NCI-H1048 (cell line): ENCODE results near the gene NACC2.
A peak's percentile ranks its signal among the peaks of the same experiment; 100 is the strongest.

Source experiments
- DNase-seq: peaks from one replicate; lab custom pipeline; 2025; lab: John Stamatoyannopoulos, UW

NACC2 gene

DNA sequence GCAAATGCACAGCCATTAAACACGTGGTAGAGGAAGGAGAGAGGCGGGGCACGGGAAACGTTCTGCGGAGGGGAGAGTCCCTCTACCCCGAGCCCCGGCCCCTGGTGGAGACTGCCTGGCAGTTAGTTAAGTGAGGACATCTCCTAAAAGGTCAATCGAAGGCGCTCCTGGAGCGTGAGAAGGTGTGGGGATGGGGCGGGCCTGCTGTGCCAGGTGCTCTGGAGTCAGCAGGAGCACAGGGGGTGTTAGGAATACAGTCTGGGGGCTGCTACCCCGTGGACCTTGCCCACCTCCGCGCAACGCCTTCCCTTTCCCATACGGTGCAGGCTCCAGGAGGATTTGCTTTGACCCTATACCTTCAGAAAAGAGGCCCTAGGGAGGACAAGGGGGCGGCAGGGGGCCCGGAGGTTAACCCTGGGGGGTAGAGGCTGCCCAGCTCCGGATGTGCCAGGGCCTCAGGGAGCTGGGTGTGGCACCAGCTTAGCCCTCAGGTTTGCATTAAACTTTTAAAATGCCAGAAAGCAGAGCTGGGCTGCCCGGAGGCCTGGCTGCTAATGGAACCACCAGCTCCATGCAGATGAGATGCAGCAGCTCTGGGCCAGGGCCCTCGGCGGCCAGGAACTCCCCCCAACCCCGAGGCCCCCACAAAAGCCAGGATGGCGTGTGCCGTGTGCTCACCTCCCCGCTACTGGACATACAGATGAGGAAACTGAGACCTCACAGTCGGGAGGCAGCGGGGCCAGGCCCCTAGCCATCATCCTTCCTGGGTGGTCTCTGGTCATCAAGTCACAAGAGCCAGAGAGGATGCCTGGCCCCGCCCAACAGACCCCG is 39.2 kb downstream of the NACC2 start:
- no peak for DNase-seq

DNA sequence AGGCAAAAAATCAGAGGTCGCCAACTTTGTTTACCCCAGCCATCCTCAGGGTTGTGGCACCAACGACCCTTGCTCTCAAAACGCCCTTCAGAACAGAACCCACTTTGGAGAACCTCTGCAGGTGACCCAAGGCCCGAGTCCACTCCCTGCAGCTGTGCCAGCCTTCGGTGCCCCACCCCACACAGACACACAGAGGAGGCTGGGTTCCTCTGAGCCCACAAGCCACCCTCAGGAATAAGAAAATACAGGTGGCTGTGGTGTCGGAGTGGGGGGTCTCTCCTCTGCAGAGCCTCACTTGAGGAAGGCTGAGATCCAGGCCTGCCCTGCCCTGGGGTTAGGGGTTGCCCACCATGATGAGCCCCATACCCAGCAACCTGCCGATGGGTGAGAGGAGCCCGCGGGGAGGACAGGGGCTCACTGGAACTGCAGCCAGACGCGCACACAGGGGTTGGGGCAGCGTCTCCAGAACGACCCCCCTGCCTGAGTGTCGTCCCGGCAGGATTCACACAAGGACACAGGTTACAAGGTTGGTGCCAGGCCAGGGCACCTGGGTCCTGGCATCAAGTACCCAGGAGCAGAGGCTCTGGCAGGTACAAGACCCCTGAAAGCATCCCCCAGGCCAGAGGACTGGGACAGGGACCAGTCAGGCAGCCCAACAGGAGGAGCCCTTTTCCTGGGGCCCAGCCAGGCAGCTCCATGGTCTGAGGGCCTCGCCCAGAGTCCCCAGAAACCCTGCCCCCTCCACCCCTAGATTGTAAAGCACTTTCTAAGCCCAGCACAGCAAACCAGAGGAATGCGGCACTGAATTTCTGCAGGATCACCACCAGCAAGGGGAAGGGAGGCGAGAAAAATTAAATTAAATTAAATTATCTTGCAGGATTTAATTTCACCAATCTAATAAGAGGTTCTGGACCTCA is 40.0 kb downstream of the NACC2 start:
- no peak for DNase-seq

DNA sequence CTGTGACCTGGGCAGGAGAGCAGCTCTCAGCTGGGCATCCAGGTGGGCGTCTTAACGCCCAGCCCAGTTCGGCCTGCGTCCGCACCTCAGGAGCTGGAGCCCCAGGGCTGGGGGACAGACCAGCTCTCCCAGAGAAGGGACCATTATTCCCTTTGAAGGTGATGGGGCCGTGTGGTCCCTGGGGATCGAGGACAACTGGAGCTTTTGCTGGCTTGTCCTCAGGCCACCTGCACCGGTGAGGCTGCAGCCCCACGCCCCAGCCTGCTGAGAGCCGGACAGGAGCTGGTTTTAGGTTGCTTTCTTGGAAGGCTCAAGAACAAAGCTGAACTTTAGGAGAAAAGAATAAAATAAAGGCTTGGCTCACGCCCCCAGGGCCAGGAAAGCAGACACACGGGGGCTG is 40.9 kb downstream of the NACC2 start:
- DNase-seq: no peak

DNA sequence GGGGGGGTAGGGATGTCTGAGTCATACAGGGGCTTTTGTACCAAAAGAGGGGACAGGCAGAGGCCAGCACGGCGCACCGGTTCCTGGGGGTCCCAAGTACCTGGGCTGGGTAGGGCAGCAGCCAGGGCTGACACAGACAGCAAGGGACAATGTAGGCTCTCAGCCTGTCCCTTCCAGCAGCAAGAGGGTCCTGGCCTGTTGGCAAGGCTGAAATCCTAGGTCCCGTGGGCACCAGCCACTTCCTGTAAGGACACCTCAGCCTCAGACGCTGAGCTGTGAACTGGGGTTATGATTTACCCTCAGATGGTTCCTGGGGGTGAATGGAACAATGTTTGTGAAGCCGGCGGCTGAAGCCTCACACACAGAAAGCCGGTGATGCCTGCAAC is 41.3 kb downstream of the NACC2 start:
- no peak for DNase-seq

DNA sequence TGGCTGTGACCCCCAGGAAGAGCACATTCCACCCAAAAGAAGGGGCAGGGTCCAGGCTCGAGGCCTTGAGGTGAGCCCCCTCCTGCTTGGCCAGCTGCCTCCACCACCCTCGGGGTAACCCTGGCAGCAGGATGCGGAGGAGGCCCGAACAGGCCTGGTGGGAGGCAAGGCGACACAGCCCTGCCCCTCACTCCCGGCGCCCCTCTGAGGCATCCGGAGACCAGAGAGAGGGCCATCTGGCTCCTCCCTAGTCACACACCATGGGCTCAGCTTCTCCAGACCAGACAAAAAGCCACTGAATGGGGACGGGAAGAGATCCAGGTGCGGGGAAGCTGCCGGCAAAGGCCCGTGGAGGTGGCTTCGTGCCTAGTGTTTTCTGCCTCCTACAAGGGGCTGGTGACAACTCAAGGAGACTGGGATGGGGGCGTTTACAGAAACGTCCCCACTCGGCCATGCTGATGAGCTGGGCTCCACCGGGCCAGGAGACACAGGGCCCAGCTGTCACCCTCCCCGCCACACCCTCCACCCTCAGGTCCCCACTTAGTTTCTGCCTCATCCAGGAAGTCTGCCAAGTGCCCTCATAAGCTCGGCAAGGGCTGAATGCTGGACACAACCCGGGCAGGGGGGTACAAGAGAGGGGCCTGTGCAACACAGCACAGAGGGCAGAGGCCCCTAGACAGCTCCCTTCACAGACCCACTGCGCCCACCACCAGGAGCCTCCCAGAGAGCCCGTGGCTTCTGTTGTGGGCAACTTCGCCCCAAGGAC is 41.9 kb downstream of the NACC2 start:
- DNase-seq: no peak

DNA sequence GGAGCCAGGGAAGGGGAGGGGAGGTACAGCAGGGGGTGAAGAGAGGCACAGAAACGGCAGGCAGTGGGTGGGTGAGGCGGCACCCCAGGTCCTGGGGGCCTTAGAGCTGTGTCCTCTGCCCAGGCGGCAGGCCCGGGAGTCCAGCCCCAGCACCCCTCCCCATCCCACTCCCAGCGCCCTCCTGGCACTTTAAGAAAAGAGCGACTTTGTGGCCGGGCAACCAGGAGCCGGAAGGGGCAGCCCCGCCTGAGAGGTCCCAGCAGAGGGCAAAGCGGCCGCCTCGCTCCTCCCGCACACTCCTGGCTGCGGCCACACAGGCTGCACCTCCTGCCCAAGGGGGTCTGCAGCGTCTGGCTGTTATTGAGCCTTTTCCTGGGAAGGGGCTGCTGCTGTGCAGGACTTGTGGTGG is 42.6 kb downstream of the NACC2 start:
- no peak for DNase-seq

DNA sequence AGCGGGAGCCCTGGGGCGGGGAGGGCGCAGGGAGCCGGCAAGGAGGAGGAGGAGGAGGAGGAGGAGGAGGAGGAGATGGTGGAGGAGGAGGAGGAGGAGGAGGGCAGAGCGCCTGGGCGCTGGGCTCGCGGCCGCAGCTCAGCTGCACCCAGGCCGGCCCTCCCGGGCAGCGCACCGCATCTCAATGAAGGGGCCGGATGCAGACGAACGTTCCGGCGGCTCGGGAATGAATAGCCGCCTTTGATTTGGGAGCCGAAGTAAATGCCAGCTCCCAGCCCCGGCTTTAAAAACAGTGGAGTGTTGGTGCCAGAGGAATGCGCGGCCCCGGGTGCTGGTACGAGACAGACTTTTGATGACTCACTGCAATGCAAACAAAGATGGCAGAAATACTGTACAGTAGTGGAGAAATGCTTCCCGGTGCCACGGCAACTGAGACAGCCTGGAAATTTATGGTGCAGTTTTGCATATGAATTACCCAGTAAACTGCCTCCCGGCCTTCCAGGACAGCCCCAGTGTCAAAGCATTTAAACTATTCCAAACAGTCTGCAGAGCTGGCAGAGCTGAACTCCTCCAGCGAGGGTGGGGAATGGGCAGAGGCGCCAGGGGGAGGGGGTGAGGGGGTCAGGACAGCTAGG is 43.1 kb downstream of the NACC2 start:
- DNase-seq: peak; percentile 94

DNA sequence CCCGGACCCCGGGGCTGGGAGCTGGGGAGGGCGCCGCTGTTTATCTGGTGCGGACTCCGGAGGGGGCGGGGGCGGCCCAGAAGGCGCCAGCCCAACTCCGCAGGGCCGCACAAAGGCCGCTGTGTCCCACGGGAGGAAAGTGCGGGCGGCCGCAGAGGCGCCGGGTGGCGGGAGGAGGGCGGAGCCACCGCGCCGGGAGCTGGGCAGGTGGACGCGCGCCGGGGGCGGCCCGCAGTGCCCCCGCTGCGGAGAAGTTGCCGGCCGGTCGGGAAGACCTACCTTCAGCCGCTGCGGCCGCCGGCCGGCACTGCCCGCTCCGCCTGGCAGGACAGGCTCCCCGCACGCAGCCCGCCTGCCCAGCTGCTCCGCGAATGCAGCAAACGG is 43.6 kb downstream of the NACC2 start:
- no peak for DNase-seq

DNA sequence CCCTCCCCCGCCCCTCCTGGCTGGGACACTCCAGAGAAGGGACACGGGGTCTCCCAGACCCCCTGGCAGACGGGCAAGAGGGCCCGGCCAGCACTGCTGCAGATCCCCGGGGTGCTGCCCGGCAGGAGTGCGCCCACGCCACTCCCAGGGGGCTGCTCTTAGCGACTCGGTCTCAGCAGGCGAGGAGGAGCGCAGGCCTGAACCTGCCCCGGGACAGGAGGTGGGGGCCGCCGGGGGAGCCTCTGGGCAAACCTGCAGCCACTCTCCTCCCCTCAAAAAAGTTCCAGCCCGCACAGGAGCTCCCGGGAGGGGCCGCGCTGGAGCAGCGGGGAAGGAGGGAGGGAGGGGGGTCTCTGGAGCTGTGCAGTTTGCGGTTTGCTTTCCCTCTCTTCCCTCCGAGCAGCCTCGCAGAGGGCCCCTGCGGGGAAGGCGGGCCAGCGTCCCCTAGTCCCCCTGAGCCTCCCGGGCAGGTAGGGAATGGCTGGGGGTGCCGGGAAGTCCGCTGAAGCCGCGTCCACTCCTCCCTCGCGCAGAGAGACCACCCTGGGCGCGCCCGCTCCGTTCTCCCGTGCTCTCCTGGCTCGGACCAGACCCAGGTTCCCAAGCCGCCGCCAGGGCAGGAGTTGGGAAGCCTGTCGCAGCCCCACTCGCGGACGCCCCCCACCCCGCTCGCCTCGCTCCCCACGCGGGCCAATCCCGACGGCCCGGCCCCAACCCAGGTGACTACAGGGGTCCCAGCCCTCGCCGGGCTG is 44.2 kb downstream of the NACC2 start:
- no peak for DNase-seq

DNA sequence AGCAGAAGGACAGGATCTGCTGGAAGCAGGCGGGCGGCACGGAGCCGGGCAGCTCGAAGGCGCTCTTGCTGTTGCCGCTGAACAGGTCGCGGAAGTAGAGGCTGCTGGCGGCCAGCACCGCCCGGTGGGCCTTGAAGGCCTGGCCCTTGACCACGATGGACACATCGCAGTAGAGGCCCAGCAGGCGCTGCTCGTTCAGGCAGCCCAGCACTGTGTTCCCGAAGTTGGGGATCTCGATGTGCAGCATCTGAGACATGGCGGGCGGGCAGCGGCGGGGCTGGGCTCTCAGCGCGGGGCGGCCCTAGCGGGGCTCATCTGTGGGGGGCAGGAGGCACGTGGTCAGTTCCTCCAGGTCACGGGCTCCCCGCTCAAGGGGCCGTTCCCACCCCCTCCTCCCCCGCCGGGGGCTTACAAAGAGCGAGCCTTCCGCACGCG is 44.8 kb downstream of the NACC2 start:
- no peak for DNase-seq

DNA sequence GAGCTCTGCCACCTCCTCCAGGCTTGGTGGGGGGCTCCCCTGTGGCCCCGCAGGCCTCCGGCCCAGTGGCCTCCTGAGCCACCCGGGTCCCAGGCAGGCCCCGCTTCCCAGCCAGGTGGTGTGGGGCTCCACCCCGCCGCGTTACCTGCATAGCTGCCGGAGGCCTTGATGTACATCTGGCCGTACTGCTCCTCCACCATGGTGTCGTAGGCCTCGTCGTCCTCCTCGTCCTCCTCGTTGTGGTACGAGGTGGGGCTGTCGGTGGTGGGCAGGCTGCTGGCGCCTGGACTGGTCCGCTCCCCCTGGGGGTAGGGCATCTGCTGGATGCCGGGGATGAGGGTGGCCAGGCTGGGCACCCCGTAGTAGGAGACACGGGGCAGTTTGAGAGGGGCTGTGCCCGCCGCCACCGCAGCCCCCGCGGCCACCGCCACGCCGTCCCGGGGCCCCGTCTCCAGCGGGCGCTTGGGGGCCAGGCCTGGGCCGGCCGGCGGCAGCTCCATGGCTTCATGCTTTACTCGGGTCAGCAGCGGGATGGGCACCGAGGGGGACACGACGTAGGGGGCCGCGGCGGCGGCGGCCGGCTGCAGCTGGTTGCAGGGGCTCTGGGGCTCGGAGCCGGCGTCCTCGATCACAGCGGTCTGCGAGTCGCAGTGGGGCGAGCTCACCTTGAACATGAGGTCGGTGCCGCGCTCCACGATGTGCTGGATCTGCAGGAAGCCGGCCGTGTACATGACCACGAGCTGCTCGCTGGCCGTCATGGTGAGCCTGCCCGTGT is 45.4 kb downstream of the NACC2 start:
- DNase-seq: no peak

DNA sequence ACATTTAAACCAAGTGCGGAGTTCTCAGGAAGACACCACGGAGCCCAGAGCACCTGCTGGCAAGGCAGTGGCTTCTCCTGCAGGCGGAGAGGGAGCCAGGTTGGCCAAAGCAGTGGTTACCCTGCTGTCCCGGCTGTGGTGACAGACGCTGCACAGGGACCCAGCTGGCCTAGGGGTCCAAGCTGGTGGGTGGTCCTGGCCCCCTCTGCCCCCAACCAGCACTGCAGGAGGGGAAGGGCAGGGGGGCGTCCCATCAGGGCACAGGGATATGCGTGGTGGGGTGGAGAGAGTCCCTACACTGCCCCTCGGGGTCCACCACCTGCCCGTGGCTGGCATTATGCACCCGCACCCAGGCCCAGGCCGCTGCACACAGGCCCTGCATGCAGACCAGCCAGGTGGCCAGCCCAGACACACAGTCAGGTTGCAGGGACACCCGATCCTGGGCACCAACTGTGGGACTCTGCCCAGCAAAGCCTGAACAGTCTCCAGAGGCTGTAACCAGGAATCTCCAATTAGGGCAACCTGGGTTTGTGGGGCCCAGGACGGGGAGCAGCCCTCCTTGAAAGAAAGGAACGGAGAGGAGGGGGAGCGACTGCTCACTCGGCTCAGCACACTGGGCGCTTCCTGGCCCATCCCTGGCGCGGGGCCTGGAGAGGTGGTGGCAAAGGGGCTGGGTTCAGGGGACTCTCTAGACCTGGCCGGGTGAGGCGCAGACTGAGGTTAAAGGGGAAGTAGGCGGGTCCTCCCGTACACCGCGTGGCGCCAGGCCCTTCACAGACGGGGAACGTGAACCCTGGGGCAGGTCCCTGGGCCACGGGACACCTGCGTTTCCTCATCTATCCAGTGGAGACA is 46.3 kb downstream of the NACC2 start:
- DNase-seq: no peak

DNA sequence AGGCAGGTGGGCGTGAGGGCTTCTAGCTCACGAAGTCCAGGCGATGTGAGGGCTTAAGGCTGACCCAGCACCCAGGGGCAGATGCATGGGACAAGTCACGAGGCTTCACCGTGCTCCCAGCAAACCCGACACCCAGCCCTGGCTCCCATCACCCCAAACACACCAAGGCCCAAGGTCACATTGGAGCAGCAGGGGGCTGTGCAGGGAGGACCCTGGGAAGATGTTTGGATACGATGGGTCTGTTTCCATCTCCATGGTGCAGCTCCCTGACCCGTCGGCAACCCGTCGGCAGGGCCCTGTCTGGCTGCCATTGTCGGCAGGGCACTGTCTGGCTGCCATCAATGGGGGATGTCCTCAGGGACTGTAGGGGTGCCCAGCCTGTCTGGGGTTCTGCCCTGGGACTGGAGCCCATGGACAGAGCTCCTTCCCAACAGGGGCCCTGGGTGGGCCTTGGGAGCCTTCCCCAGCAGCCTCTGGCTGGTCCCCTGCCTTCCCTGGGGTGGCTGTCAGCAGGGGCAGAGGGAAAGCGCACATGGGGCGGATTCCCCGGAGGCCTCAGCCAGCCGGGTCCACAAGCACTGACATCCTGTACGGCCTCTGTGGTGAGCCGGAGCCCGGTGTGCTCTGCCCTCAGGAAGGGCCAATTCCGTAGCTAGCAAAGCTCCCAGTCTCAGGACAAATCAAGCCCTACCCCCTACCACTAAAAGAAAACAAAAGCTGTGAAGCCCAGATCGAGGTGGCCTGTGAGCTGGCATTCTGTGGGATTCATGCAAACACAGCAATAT is 47.1 kb downstream of the NACC2 start:
- no peak for DNase-seq

DNA sequence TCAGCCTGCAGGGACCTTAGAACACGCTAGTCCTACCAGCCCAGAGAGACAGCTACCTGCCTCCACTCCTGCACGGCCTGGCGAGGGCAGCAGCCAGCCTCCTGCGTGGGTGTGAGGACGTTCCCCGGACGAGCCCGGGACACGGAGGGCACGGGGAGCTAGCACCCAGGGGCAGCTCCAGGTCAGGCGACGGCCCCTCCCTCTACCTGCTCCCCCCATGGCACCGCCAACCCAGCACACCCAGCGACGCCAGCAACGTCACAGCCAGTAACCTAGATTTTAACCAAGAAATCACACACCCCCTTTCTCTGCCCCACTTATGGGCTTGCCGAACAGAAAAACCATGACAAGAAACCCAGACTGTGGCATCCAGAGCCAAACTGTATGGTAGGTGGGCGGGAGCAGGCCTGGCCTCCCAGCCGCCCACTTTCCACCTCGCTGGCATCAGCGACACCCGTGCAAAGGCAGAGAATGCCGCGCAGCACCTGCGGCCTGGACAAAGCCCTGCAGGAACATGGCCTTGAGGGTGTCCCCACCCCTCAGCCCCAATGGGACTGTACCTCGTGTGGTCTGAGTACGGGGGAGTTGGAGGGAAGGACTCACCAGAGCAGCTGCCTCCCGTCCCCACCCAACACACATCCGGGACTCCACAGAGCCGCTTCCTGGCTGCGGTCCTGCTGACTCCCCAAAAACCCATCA is 47.9 kb downstream of the NACC2 start:
- no peak for DNase-seq

DNA sequence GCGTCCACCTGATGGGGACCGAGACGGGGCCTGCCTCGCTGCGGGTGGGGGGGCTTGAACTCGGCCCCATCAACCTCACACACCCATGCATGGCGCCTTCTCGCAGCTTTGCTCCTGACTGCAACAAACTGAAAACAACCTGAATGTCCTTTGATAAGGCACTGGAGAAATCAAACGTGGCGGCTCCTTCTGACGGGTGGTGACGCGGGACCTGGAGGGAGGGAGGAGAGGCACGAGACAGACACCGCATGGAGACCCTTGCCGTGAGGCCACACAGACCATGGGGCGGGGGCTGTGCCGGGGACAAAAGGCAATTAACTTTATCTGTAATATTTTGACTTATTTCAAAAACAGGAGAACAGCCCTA is 48.6 kb downstream of the NACC2 start:
- DNase-seq: no peak

DNA sequence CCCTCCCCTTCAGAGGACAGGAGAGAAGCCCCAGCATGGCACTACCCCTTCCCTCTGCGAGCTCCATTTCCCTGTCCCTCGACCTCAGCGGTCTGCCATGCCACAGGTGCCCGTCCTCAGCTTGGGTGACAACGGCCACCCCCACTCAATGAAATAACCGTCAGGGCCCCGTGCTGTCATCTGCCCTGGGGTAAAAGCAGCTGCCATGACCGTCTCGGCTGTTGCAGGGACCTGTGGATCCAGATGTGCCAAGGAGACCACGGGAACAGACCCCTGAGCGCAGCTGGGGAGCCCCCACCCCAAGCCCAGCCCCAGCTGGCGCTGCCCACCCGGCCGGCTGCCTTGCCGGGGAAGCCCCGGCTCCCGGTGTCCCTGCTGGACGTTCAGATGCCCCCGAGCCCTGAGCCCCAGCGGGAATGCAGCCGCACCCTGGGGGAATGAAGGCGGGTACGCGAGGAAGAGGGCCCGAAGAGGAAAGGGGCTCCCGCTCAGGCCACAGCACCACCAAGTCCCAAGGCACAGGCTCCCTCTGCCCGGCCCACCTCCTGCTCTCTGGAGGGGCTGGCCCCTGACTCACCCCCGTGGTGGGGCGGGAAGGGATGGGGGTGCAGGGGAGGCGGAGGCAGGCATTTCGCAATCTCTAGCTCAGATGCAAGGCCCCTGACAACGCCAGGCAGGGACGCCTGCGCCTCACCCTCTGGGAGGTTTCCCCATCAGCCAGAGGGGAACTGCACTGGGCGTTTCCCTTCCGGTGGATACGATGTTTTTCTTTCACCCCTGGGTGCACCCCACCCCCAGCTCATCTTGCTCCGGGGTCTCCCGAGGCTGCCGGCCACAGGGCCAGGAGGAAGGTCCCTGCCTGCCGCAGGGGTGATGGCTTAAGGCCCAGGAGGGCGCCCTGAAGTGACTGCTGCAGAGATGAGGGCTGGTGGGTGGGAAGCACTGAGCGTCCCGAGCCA is 49.2 kb downstream of the NACC2 start:
- DNase-seq: no peak
